Activated naive CD4-positive, alpha-beta T cell (primary cell): ENCODE data around the gene RNF114.
"Not testable (repeated sequence)": the region's sequence is repeated elsewhere in the genome, so short reads cannot be mapped to it uniquely, and the experiment has no call there.

Source experiments
- DNase-seq, 4 experiments: peaks; one replicate each; lab custom pipeline; 2025; lab: John Stamatoyannopoulos, UW

Gene RNF114

GRCh38 chr20:49928411-49929141, 7.6 kb upstream of the RNF114 start:
- peak; percentile 20 to 72 (median 66) for DNase-seq

- no peak for DNase-seq
Observed at GRCh38 chr20:49929142-49929494, 7.1 kb upstream of the RNF114 start.

DNA sequence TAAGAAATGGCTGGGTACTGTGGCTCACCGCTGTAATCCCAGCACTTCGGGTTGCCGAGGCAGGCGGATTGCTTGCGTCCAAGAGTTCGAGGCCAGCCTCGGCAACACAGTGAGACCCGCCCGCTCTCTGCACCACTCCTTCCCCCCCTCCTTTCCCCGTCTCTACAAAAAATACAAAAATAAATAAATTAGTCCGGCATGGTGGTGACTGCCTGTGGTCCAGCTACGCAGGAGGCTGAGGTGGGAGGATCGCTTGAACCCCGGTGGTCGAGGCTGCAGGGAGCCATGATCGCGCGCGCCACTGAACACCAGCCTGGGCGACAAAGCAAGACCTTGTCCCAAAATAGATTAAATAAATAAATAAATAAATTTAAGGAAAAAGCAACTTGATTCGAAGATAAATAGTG, 448 bp upstream of the RNF114 start:
- no peak for DNase-seq

- no peak for DNase-seq
Observed at GRCh38 chr20:49937027-49937929, 1.1 kb downstream of the RNF114 start.

- DNase-seq, result no peak
Observed at GRCh38 chr20:49938173-49939163, 2.3 kb downstream of the RNF114 start.

DNA sequence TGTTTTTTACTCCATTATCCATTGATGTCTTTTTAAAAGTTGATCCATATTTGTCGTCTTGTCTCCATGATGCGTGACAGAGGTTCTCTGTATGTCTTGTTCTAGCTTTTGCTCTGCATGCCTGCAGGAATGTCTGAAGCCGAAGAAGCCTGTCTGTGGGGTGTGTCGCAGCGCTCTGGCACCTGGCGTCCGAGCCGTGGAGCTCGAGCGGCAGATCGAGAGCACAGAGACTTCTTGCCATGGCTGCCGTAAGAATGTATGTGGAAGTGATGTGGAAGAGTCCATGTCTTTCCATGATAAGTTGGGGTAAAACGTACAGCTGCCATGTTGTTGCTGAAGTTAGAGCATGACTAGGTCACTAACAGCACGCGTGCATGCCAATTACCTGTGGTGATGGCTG, 5.3 kb downstream of the RNF114 start:
- no peak for DNase-seq

DNA sequence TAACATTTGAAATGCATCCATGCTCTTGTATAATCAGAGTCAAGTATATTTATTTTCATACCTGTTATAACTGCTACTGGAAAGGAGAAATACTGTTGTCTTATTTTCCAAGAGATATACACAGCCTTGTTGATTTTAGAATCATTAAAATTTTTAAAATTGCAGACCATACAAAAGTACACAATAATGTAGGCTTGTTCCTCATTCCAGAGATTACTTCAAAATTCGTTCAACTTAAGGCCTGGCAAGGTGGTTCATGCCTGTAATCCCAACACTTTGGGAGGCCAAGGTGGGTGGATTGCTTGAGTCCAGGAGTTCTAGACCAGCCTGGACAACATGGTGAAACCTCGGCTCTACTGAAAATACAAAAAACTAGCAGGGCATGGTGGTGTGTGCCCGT, 6.1 kb downstream of the RNF114 start:
- no peak for DNase-seq

GRCh38 chr20:49942942-49943341, 6.7 kb downstream of the RNF114 start:
- no peak for DNase-seq

- no peak for DNase-seq
Observed at GRCh38 chr20:49945306-49945700, 9.1 kb downstream of the RNF114 start.

GRCh38 chr20:49945701-49946477, 9.7 kb downstream of the RNF114 start:
- DNase-seq, result no peak

DNA sequence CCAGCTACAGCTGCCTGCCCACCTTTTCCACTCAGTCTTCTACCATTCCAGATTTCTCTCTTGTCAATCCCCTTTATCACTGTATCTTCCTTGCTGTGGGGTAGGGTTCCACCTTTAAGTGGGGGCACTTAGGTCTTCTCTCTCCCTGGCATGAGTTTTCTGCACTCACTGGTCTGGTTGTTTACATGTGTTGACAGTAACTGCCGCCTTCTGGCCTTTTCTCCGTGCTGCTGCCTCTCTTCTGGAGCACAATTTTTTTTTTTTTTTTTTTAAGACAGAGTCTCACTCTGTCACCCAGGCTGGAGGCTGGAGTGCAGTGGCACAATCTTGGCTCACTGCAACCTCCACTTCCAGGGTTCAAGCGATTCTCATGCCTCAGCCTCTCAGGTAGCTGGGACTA, 12.0 kb downstream of the RNF114 start:
- no peak for DNase-seq

GRCh38 chr20:49948809-49949507, 12.8 kb downstream of the RNF114 start:
- DNase-seq, result no peak

DNA sequence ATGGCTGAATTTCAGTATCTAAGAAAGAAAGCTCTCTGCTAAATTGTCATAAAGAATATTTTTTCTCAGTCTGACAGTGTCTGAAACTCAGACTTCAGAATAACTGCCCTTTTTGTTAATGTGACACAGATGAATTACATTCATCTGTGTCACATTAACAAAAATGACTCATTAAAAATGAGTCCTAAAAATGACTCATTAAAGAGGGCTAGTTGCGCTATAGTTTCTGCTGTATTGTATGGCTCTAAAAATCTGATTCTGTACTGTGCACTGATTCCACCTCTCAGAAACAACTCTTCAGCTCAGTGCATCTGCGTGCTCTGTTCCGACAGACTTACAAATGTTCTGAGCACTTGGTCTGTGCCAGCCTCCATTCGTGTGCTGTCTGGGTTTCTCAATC, 15.0 kb downstream of the RNF114 start:
- no peak for DNase-seq

DNA sequence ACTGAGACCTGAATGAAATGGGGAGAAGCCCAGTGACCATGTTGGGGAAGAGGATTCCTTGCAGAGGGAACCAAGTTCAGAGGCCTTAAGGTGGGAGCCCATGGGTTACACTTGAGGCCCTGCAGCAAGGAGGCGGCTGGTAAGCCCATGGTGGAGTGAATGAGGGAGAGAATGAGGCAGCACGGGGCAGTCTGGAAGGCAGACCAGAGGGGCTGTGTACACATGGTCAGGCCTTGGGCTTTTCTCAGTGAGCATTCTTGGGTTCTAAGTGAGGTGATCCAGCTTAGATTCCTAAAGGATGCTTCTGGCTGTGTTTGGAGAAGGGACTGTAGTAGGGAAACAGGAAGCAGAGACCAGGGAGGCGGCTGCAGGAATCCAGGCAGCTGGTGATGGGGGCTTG, 19.0 kb downstream of the RNF114 start:
- DNase-seq, result no peak

DNA sequence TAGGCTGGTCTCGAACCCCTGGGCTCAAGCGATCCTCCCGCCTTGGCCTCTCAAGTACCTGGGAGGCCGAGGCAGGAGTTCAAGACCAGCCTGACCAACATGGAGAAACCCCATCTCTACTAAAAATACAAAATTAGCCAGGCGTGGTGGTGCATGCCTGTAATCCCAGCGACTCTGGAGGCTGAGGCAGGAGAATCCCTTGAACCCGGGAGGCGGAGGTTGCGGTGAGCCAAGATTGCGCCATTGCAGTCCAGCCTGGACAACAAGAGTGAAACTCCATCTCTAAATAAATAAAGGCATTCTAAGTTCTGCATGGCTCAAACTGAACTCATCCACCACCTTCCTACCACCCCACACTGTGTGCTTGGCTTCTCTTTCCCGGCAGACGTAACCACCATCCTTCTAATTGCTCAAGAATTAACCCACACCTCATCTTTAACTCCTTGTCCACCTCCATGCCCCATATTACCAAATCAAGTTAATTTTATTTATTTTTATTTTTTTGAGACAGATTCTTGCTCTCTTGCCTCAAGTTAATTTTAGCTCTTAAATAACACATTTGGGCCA, 19.7 kb downstream of the RNF114 start:
- DNase-seq, result not testable (repeated sequence)

DNA sequence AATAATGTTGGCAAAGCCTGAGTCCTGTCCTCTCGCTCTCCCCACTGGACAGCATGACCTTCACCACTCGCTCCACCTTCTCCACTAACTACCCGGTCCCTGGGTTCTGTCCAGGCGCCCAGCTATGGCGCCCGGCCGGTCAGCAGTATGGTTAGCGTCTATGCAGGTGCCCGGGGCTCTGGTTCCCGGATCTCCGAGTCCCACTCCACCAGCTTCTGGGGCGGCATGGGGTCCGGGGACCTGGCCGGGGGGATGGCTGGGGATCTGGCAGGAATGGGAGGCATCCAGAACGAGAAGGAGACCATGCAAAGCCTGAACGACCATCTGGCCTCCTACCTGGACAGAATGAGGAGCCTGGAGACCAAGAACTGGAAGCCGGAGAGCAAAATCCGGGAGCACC, 20.5 kb downstream of the RNF114 start:
- DNase-seq, result no peak

GRCh38 chr20:49957089-49957938, 21.1 kb downstream of the RNF114 start:
- not testable (repeated sequence) for DNase-seq

- no peak for DNase-seq
Observed at GRCh38 chr20:49961413-49961812, 25.2 kb downstream of the RNF114 start.
